ENCODE results near the gene ADGRL3.

Gene ADGRL3

DNA sequence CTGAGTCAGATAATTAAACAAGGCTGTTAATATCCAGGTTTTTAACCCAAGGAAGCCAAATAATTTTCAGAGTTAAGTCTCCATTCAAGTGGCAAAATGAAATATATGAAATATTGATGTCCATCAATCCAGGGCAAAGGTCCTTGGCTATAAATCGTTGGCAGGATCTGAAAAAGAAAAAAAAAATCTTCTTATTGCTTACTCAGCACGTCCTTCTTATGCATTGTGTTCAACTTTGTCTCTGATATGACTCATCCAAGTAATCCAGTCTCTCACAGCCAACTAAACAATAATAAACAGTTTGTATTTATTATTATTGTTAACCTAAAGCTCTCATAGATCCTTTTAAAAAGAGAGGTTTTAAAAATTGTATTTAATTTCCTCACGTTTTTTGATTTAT lies 851.2 kb downstream of the ADGRL3 start:
- no peak for DNase-seq

GRCh38 chr4:62053974-62054373 lies 853.8 kb downstream of the ADGRL3 start:
- DNase-seq: no peak

- DNase-seq: no peak
Measured at GRCh38 chr4:62057031-62057430, 856.9 kb downstream of the ADGRL3 start.

DNA sequence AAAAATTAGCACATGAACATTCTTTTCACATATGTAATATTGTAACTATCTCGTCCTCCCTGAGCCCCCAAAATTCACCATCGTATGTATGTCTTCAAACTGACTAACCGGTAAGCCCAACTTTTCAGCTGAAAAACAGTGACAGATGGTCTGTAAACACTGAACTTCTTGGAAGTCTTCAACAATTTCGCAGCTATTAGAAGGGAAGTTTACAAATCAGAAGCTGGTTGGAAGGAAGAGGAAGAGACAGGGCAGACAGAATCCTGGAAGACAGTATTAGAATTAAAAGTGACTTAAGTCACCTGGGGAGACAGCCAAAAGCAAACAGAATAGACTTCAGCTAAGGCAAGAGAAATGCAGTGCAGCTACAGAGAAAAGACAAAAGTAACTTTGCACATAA lies 858.4 kb downstream of the ADGRL3 start:
- DNase-seq: no peak

DNA sequence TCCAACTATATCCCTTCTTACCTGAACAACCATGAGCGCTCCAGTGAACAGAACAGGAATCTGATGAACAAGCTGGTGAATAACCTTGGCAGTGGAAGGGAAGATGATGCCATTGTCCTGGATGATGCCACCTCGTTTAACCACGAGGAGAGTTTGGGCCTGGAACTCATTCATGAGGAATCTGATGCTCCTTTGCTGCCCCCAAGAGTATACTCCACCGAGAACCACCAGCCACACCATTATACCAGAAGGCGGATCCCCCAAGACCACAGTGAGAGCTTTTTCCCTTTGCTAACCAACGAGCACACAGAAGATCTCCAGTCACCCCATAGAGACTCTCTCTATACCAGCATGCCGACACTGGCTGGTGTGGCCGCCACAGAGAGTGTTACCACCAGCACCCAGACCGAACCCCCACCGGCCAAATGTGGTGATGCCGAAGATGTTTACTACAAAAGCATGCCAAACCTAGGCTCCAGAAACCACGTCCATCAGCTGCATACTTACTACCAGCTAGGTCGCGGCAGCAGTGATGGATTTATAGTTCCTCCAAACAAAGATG lies 870.2 kb downstream of the ADGRL3 start:
- no peak for DNase-seq

- no peak for DNase-seq
Measured at GRCh38 chr4:62075089-62075488, 875.0 kb downstream of the ADGRL3 start.

GRCh38 chr4:62075521-62075920 lies 875.4 kb downstream of the ADGRL3 start:
- no peak for DNase-seq

- no peak for DNase-seq
Measured at GRCh38 chr4:62077406-62077805, 877.3 kb downstream of the ADGRL3 start.

GRCh38 chr4:62080431-62080830 lies 880.3 kb downstream of the ADGRL3 start:
- no peak for DNase-seq

GRCh38 chr4:62087706-62088105 lies 887.6 kb downstream of the ADGRL3 start:
- no peak for DNase-seq

GRCh38 chr4:62093735-62094134 lies 893.6 kb downstream of the ADGRL3 start:
- no peak for DNase-seq

DNA sequence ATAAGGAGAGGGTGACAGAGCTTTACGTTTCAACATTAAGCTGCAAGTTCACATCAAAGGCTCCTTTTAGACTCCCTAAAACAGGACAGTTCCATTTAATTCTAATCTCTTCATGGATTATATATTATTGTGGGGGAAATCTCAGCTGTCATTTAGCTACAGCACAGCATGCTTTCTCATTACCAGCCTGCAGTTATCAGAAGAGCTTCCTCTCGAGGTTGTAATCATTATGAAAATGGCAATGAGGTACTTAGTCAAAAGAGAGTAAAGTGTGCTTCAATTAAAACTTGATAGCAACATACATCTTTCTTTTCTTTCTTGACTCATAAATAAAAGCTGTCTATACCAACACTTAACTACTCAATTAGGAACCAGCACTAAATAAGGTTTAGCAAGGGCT lies 896.8 kb downstream of the ADGRL3 start:
- no peak for DNase-seq

GRCh38 chr4:62115216-62115615 lies 915.1 kb downstream of the ADGRL3 start:
- DNase-seq: no peak

DNA sequence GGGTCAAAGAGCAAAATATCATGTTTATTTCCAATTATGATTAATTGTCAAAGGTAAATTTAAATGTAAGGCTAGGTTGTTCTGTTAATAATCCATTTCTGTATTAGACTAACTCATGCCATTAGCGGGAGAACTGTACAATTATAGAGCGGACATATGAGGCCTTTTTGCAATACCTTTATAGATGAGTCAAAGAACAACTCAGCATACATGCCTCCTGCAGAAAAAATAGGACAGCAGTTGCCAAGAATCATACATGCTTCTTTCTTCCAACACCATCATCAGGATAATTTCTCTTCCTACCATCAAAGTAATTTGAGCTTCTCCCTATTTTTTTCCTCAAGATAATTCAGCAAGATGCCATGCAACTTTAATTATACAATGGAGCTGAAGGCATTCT lies 917.8 kb downstream of the ADGRL3 start:
- no peak for DNase-seq

DNA sequence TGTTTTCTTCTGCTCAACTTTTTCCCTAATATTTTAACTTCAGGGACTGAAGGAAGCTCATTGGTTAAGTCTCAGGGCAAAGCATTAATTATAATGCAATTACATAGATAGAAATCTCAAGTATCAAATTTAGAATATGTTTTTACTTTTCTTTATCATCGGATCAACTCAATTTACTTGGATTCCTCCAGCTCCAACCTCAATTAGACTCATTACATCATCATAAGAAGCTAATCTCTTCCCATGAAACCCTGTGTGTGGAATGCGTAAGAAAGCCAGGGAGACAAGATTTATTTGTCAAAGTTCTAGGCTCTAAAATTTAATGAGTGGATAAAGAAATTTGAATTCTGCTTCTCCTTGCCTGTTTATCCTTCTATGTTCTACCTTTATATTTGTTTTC lies 918.4 kb downstream of the ADGRL3 start:
- DNase-seq: no peak

GRCh38 chr4:62119195-62119594 lies 919.1 kb downstream of the ADGRL3 start:
- no peak for DNase-seq

DNA sequence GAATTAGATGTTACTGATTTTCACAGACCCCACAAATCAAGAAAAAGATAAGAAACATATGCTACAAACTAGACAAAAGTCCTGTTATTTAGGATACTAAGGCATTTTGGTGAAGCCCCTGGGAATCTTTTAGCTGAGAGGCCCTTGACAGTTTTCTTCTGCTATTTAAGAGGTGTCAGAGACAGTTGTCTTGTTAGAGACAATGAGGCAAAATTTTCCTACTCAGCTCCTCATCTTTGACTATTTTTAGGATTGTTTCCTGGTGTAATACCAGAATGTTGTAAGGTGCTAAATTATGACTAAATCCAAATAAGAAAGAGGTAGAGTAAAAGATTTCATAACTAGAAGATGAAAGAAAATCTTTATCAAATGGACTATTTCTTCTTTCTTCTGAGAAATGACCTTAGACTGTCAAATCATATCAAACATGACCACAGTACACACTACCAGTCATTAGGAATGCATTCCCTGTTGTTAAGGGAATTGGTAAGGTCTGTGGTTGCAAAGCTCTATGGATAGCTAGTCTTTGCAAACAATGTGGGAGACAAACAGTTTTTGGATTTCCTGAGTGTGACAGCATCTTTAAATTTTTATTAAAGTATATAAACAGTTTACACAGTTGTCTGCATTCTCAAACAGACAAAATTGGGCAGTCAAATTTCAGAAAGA lies 926.1 kb downstream of the ADGRL3 start:
- no peak for DNase-seq
